ENCODE results near the gene GSTO2. TPM values are rescaled to one million over a fixed set of nuclear protein-coding genes. Genes with fewer than 3 reads are reported as not detected.
"Not testable (repeated sequence)": the region's sequence is repeated elsewhere in the genome, so short reads cannot be mapped to it uniquely, and the experiment has no call there.

Gene GSTO2
- total RNA-seq, 3 donors from 2014 or later: 5.4 to 19.7 (median 18.3) TPM

GRCh38 chr10:104243512-104243911, 25.5 kb upstream of the GSTO2 start:
- Histone ChIP-seq H3K36me3 (ENCODE audit: low read depth) (no peaks in the 10 kb centered on the region), H3K4me1 (ENCODE audit: low read depth) (no peaks in the 10 kb centered on the region), H3K4me3 (no peak overlapping the region), H3K9me3 (peaks cover 4% of the 10 kb centered on the region)
- no peak for DNase-seq
- TF ChIP-seq, protein P1, sequence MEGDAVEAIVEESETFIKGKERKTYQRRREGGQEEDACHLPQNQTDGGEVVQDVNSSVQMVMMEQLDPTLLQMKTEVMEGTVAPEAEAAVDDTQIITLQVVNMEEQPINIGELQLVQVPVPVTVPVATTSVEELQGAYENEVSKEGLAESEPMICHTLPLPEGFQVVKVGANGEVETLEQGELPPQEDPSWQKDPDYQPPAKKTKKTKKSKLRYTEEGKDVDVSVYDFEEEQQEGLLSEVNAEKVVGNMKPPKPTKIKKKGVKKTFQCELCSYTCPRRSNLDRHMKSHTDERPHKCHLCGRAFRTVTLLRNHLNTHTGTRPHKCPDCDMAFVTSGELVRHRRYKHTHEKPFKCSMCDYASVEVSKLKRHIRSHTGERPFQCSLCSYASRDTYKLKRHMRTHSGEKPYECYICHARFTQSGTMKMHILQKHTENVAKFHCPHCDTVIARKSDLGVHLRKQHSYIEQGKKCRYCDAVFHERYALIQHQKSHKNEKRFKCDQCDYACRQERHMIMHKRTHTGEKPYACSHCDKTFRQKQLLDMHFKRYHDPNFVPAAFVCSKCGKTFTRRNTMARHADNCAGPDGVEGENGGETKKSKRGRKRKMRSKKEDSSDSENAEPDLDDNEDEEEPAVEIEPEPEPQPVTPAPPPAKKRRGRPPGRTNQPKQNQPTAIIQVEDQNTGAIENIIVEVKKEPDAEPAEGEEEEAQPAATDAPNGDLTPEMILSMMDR (IDR thresholded peaks at IDR 0.05): no peak
- intact Hi-C loops (cut with DNase I, micrococcal nuclease): no loop called here
- ATAC-seq: no peak

DNA sequence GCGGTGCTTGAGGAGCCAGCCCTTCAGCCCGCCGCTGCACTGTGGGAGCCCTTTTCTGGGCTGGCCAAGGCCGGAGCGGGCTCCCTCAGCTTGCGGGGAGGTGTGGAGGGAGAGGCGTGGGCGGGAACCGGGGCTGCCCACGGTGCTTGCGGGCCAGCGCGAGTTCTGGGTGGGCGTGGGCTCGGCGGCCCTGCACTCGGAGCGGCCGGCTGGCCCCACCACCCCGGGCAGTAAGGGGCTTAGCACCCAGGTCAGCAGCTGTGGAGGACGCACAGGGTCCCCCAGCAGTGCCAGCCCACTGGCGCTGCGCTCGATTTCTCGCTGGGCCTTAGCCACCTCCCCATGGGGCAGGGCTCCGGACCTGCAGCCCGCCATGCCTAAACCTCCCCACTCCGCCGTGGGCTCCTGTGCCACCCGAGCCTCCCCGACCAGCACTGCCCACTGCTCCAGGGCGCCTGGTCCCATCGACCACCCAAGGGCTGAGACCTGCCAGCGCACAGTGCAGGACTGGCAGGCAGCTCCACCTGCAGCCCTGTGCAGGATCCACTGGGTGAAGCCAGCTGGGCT, 23.8 kb upstream of the GSTO2 start:
- TF ChIP-seq, protein P1 (IDR thresholded peaks at IDR 0.05): no peak
- intact Hi-C loops (cut with DNase I, micrococcal nuclease): no loop called here
- ATAC-seq: no peak
- DNase-seq: no peak
- H3K4me1 ChIP-seq (ENCODE audit: low read depth): no peaks in the 10 kb centered on the region
- H3K36me3 ChIP-seq (ENCODE audit: low read depth): no peaks in the 10 kb centered on the region
- H3K4me3 ChIP-seq: no peak overlapping the region
- peaks cover 4% of the 10 kb centered on the region for H3K9me3 ChIP-seq

GRCh38 chr10:104246976-104247375, 22.0 kb upstream of the GSTO2 start:
- TF ChIP-seq, protein P1 (IDR thresholded peaks at IDR 0.05): no peak
- intact Hi-C loops (cut with DNase I, micrococcal nuclease): no loop called here
- Histone ChIP-seq H3K4me1 (ENCODE audit: low read depth) (no peaks in the 10 kb centered on the region), H3K4me3 (no peak overlapping the region), H3K9me3 (peaks cover 4% of the 10 kb centered on the region), H3K36me3 (ENCODE audit: low read depth) (no peaks in the 10 kb centered on the region)
- ATAC-seq (peak; percentile 43), DNase-seq (no peak)

GRCh38 chr10:104247513-104248146, 21.4 kb upstream of the GSTO2 start:
- intact Hi-C loops (cut with DNase I, micrococcal nuclease): no loop called here
- no peak for DNase-seq
- TF ChIP-seq, protein P1 (IDR thresholded peaks at IDR 0.05): no peak
- Histone ChIP-seq H3K9me3 (peaks cover 4% of the 10 kb centered on the region), H3K4me3 (no peak overlapping the region), H3K4me1 (ENCODE audit: low read depth) (no peaks in the 10 kb centered on the region), H3K36me3 (ENCODE audit: low read depth) (no peaks in the 10 kb centered on the region)
- ATAC-seq: no peak

DNA sequence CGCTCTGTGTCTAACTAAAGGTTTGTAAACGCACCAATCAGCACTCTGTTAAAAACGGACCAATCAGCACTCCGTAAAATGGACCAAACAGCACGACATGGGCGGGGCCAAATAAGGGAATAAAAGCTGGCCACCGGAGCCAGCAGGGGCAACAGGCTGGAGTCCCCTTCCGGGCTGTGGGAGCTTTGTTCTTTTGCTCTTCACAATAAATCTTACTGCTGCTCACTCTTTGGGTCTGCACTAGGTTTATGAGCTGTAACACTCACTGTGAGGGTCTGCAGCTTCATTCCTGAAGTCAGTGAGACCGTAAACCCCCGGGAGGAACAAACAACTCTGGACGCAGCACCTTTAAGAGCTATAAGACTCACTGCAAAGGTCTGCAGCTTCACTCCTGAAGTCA, 20.1 kb upstream of the GSTO2 start:
- intact Hi-C loops (cut with DNase I, micrococcal nuclease); H3K36me3 ChIP-seq (ENCODE audit: low read depth); H3K4me3 ChIP-seq; H3K9me3 ChIP-seq; H3K4me1 ChIP-seq (ENCODE audit: low read depth); ATAC-seq; DNase-seq: not testable (repeated sequence)

- DNase-seq: no peak
- no peak for ATAC-seq
- Histone ChIP-seq H3K9me3 (peaks cover 4% of the 10 kb centered on the region), H3K36me3 (ENCODE audit: low read depth) (no peaks in the 10 kb centered on the region), H3K4me3 (no peak overlapping the region), H3K4me1 (ENCODE audit: low read depth) (peaks cover 10% of the 10 kb centered on the region)
- intact Hi-C loops (cut with DNase I, micrococcal nuclease): no loop called here
- TF ChIP-seq, protein P1 (IDR thresholded peaks at IDR 0.05): no peak
Measured at GRCh38 chr10:104250371-104250770, 18.6 kb upstream of the GSTO2 start.
